Measurements from ENCODE around the gene EGLN3. TPM values are rescaled to one million over a fixed set of nuclear protein-coding genes. Genes with fewer than 3 reads are reported as not detected.

The EGLN3 gene
- polyA plus RNA-seq, 1 donor from 2014 or later: not detected

- Histone ChIP-seq H3K36me3 (ENCODE audit: insufficient read depth, low read length) (no peaks in the 10 kb centered on the region), H4K20me1 (ENCODE audit: insufficient read depth) (no peaks in the 10 kb centered on the region), H3K27me3 (ENCODE audit: insufficient read depth, low read depth, low read length) (no peaks in the 10 kb centered on the region), H3K9me2 (ENCODE audit: insufficient read depth, low read length) (no peaks in the 10 kb centered on the region), H3K4me3 (ENCODE audit: low read length) (no peak overlapping the region), H3K27ac (ENCODE audit: low read length) (no peak overlapping the region), H3K9me3 (ENCODE audit: low read length) (no peaks in the 10 kb centered on the region), H3K79me2 (replicated peaks; ENCODE audit: insufficient read depth, low read length) (no peaks in the 10 kb centered on the region), H3K4me2 (ENCODE audit: low read length) (no peak overlapping the region), H3K9ac (ENCODE audit: low read length) (no peak overlapping the region), H3F3A (ENCODE audit: insufficient read depth, low read length, poor library complexity, severe bottlenecking) (no peaks in the 10 kb centered on the region), H2AFZ (ENCODE audit: low read depth, low read length) (no peak overlapping the region)
- TF ChIP-seq TAF1 (IDR thresholded peaks at IDR 0.05; ENCODE audit: low read depth): no peak
- no peak for TF ChIP-seq RAD21 (conservative IDR thresholded peaks at IDR 0.05)
Measured at GRCh38 chr14:33902363-33902762, 48.5 kb downstream of the EGLN3 start.

GRCh38 chr14:33901426-33902155 is 49.3 kb downstream of the EGLN3 start:
- Histone ChIP-seq H3K4me3 (ENCODE audit: low read length) (no peak overlapping the region), H3K27ac (ENCODE audit: low read length) (no peak overlapping the region), H2AFZ (ENCODE audit: low read depth, low read length) (no peak overlapping the region), H3K9me3 (ENCODE audit: low read length) (no peaks in the 10 kb centered on the region), H3K9me2 (ENCODE audit: insufficient read depth, low read length) (no peaks in the 10 kb centered on the region), H3K36me3 (ENCODE audit: insufficient read depth, low read length) (no peaks in the 10 kb centered on the region), H3F3A (ENCODE audit: insufficient read depth, low read length, poor library complexity, severe bottlenecking) (no peaks in the 10 kb centered on the region), H4K20me1 (ENCODE audit: insufficient read depth) (no peaks in the 10 kb centered on the region), H3K27me3 (ENCODE audit: insufficient read depth, low read depth, low read length) (no peaks in the 10 kb centered on the region), H3K9ac (ENCODE audit: low read length) (no peak overlapping the region), H3K4me2 (ENCODE audit: low read length) (no peak overlapping the region), H3K79me2 (replicated peaks; ENCODE audit: insufficient read depth, low read length) (no peaks in the 10 kb centered on the region)
- TF ChIP-seq, protein P1, sequence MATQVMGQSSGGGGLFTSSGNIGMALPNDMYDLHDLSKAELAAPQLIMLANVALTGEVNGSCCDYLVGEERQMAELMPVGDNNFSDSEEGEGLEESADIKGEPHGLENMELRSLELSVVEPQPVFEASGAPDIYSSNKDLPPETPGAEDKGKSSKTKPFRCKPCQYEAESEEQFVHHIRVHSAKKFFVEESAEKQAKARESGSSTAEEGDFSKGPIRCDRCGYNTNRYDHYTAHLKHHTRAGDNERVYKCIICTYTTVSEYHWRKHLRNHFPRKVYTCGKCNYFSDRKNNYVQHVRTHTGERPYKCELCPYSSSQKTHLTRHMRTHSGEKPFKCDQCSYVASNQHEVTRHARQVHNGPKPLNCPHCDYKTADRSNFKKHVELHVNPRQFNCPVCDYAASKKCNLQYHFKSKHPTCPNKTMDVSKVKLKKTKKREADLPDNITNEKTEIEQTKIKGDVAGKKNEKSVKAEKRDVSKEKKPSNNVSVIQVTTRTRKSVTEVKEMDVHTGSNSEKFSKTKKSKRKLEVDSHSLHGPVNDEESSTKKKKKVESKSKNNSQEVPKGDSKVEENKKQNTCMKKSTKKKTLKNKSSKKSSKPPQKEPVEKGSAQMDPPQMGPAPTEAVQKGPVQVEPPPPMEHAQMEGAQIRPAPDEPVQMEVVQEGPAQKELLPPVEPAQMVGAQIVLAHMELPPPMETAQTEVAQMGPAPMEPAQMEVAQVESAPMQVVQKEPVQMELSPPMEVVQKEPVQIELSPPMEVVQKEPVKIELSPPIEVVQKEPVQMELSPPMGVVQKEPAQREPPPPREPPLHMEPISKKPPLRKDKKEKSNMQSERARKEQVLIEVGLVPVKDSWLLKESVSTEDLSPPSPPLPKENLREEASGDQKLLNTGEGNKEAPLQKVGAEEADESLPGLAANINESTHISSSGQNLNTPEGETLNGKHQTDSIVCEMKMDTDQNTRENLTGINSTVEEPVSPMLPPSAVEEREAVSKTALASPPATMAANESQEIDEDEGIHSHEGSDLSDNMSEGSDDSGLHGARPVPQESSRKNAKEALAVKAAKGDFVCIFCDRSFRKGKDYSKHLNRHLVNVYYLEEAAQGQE (IDR thresholded peaks at IDR 0.05; ENCODE audit: borderline replicate concordance): no peak
- TF ChIP-seq MXI1 (conservative IDR thresholded peaks at IDR 0.05; ENCODE audit: poor library complexity, severe bottlenecking): no peak
- no peak for TF ChIP-seq POLR2AphosphoS5 (IDR thresholded peaks at IDR 0.05)
- TF ChIP-seq, protein P2, sequence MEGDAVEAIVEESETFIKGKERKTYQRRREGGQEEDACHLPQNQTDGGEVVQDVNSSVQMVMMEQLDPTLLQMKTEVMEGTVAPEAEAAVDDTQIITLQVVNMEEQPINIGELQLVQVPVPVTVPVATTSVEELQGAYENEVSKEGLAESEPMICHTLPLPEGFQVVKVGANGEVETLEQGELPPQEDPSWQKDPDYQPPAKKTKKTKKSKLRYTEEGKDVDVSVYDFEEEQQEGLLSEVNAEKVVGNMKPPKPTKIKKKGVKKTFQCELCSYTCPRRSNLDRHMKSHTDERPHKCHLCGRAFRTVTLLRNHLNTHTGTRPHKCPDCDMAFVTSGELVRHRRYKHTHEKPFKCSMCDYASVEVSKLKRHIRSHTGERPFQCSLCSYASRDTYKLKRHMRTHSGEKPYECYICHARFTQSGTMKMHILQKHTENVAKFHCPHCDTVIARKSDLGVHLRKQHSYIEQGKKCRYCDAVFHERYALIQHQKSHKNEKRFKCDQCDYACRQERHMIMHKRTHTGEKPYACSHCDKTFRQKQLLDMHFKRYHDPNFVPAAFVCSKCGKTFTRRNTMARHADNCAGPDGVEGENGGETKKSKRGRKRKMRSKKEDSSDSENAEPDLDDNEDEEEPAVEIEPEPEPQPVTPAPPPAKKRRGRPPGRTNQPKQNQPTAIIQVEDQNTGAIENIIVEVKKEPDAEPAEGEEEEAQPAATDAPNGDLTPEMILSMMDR (IDR thresholded peaks at IDR 0.05; ENCODE audit: poor library complexity, severe bottlenecking): no peak
- no peak for TF ChIP-seq TAF1 (IDR thresholded peaks at IDR 0.05; ENCODE audit: low read depth)
- TF ChIP-seq EP300 (conservative IDR thresholded peaks at IDR 0.05; ENCODE audit: poor library complexity, severe bottlenecking): no peak
- TF ChIP-seq EZH2 (IDR thresholded peaks at IDR 0.05; ENCODE audit: borderline replicate concordance, insufficient read depth, low read length, poor library complexity, severe bottlenecking): no peak
- no peak for TF ChIP-seq SMC3 (conservative IDR thresholded peaks at IDR 0.05; ENCODE audit: poor library complexity)
- TF ChIP-seq RAD21 (conservative IDR thresholded peaks at IDR 0.05): no peak

Measured in neural cell (in vitro differentiated cells).